NCI-H748 treated with DMSO at 0.1 percent for 48 hours (cell line): ENCODE measurements around the gene SUMO2.
A peak's percentile ranks its signal among the peaks of the same experiment; 100 is the strongest.
"Not testable (repeated sequence)": the region's sequence is repeated elsewhere in the genome, so short reads cannot be mapped to it uniquely, and the experiment has no call there.

Source experiments
- DNase-seq: peaks from one replicate; lab custom pipeline; 2025; lab: John Stamatoyannopoulos, UW

Gene SUMO2

GRCh38 chr17:75144816-75145512 is 37.8 kb downstream of the SUMO2 start:
- DNase-seq: no peak

DNA sequence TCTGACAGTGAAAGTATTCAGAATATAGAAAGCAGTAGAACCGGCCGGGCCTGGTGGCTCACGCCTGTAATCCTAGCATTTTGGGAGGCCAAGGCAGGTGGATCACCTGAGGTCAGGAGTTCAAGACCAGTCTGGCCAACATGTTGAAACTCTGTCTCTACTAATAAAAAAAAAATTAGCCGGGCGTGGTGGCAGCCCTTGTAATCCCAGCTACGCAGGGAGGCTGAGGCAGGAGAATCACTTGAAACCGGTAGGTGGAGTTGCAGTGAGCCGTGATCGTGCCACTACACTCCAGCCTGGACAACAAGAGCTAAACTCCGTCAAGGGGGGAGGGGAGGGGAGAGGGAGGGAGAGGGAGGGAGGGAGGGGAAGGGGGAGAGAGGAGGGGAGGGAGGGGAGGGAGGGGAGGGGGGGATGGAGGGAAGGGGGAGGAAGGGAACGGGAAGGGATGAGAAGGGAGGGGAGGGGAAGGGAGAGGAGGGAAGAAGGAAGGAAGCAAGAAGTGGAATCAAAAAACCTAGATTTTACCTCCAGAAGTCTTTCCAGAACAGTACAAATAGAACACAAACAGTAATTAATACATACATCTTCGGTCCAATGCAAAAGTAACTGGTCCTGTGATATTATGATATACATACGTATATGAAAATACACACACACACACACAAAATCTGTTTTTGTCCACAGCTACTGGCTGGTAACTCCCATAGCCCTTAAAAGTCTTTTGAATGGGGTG is 40.4 kb downstream of the SUMO2 start:
- DNase-seq: no peak

- no peak for DNase-seq
These were observed 44.2 kb downstream of the SUMO2 start for GRCh38 chr17:75138519-75138918.

GRCh38 chr17:75137762-75138161 is 45.0 kb downstream of the SUMO2 start:
- not testable (repeated sequence) for DNase-seq

- no peak for DNase-seq
These were observed 46.8 kb downstream of the SUMO2 start for GRCh38 chr17:75135946-75136345.

- no peak for DNase-seq
These were observed 47.3 kb downstream of the SUMO2 start for GRCh38 chr17:75135452-75135851.

- DNase-seq: not testable (repeated sequence)
These were observed 49.0 kb downstream of the SUMO2 start for GRCh38 chr17:75133607-75134347.

- no peak for DNase-seq
These were observed 49.8 kb downstream of the SUMO2 start for GRCh38 chr17:75133001-75133400.

DNA sequence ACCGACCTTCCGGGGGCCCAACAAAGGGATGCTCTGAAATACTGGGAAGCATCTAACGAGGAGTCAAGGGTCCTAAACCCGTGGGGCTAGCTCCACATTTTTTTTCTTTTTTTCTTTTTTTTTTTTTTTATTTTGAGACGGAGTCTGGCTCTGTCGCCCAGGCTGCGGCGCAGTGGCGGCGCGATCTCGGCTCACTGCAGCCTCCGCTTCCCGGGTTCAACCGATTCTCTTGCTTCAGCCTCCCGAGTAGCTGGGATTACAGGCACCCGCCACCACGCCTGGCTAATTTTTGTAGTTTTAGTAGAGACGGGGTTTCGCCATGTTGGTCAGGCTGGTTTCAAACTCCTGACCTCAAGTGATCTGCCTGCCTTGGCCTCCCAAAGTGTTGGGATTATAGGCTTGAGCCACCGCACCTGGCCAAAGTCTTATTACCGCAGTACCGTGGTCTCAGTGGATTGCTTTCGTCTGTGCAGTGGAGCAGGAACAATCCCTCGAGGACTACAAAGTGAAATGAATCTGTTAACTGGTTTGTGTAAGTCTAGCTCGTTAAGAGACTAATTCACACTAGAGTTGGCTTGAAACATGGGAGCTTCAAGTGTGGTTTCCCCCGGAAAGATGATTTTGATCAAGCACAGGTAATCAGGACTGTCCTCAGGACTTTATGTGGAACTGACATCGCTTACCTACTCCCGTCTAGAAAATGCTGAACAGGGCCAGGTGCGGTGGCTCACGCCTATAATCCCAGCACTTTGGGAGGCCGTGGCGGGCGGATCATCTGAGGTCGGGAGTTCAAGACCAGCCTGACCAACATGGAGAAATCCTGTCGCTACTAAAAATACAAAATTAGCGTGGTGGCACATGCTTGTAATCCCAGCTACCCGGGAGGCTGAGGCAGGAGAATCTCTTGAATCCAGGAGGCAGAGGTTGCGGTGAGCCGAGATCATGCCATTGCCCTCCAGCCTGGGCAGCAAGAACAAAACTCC is 50.5 kb downstream of the SUMO2 start:
- DNase-seq: not testable (repeated sequence)

DNA sequence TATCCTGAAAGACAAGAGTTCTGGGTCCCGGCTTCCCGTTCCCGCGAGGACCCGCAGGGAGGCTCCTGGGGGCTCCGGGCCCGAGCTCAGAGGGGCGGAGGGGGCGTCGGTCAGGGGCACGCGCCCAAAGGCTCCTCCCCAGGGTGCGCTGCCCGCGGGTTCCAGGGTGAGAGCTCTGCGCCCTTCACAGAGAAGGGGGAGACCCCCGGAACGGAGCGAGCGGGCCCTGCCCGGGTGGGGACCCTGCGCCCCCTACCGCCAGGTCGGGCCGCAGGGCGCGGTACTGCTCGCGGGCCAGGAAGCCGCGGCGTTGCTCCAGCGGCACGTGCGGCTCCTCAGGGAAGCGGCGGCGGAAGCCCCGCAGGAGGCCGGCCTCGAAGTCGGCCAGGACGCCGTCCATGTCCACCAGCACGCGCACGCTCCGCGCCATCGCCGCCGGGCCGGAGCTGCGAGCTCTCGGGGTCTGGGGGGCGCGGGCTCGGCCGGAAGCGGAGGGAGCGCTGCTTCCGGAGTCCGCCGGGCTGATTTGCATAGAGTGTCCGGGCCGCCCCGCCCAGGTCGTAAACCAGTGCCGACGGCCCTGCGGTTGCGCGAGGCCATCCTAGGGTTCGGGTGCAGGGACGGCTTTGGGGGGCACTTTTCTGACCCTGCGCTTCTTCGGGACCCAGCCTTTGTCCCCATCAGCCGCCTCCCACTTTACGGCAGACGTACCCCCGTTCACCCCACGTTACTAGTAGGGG is 51.3 kb downstream of the SUMO2 start, which contains the start of gene NT5C:
NT5C (minus strand) TSS at position 465 of the 740 bp plus-strand sequence; CDS start at position 430, 35 bp downstream.
- DNase-seq: peak; percentile 29

GRCh38 chr17:75130632-75131277 is 52.0 kb downstream of the SUMO2 start:
- no peak for DNase-seq

GRCh38 chr17:75130059-75130631 is 52.6 kb downstream of the SUMO2 start:
- no peak for DNase-seq

DNA sequence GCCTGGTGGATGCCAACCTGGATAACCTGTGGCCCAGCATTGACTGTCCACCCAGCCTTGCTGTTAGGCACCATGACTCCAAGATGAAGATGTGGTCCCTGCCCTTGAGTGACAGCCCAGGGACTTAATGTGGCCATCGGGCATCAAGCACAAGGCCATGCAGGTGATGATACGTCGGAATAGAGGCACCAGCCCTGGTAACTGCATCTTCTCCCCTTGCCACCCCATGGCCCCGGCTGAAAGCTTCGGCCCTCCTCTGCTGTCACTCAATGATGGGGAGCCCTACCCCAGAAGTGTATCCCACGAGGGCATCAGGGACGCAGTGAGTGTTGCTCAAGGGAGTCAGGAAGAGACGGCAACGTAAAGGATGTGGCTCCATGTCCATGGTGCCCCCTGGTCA is 53.2 kb downstream of the SUMO2 start:
- no peak for DNase-seq

GRCh38 chr17:75128694-75129505 is 53.9 kb downstream of the SUMO2 start:
- DNase-seq: no peak

DNA sequence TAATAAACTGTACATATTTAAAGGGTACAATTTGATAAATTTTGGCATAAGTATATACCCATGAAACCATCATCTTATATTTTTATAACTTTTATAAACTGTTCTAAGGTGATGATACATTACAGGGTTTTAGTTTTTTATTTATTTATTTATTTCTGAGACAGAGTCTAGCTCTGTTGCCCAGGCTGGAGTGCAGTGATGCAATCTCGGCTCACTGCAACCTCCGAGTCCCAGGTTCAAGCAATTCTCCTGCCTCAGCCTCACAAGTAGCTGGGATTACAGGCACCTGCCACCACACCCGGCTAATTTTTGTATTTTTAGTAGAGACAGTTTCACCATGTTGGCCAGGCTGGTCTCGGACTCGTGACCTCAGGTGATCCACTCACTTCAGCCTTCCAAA is 54.8 kb downstream of the SUMO2 start:
- DNase-seq: not testable (repeated sequence)

GRCh38 chr17:75126954-75127353 is 55.8 kb downstream of the SUMO2 start:
- DNase-seq: no peak

DNA sequence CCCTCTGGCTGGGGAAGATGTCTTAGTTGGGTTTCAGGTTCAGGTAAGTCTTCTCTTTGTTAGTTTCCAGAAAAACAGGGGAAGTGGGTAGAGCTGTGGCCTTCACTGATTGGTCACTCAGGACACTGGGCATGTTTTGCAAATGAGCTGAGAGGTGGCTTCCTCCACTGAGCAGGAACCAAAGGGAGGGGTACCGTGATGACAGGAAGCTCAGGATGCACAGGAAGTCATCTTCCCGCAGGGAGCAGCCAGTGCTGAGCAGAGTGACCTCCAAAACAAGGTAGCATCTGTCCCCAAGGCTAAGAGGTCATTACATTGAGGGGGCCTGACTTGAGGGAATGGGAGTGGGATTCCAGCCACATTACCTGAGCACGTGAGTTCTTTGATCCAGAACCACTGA is 56.8 kb downstream of the SUMO2 start:
- no peak for DNase-seq

DNA sequence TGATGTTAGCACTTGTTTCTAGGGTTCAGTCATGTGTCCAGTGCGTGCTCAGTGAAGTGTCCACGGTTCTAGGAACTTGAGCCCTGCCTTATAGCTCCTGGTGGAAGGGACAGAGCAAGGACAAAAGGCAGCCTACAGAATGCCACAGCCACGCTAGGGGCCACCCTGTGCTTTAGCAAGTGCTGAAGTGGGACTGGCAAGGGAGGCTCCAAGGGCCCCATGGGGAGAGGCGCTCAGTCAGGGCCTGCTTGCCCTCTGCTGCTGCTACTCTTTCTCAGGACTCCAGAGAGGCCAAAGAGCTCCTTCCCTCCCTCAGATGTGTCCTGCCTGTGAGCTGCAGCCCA is 58.0 kb downstream of the SUMO2 start:
- DNase-seq: no peak
